Spleen (tissue), 11 donors: ENCODE data around the gene IGF1R. TPM values are rescaled to one million over a fixed set of nuclear protein-coding genes. Genes with fewer than 3 reads are reported as not detected.
A peak's percentile ranks its signal among the peaks of the same experiment; 100 is the strongest.

Experiments used
- DNase-seq: peaks from one replicate; pipeline ENCODE4 v3.0.0-alpha.2; 2020
- H3K27ac ChIP-seq, 8 donors: fragments of 200-600 bp; sonication (generic) in 7 of 8; 1 replicate in 4 of 8; 2 replicates in 4 of 8; pipeline versions ENCODE4 v1.5.0 to v1.8.0; 2016 to 2021; ENCODE audit warnings: inconsistent platforms in 4 of 8, mild to moderate bottlenecking in 4 of 8, moderate library complexity in 1 of 8
- H3K27me3 ChIP-seq, 7 donors: fragments of 200-600 bp; sonication (generic) in 6 of 7; replicated peaks in 1 of 7; 1 replicate in 4 of 7; 2 replicates in 3 of 7; pipeline versions ENCODE4 v1.5.0 to v1.8.0; 2016 to 2021; ENCODE audit warnings: inconsistent platforms in 3 of 7, mild to moderate bottlenecking in 1 of 7
- H3K36me3 ChIP-seq, 6 donors: fragments of 200-600 bp; sonication (generic) in 5 of 6; 1 replicate in 4 of 6; 2 replicates in 2 of 6; pipeline versions ENCODE4 v1.5.0 to v1.8.0; 2016 to 2021; ENCODE audit warnings: inconsistent platforms in 2 of 6
- H3K4me1 ChIP-seq, 6 donors: fragments of 200-600 bp; sonication (generic) in 5 of 6; 1 replicate in 3 of 6; 2 replicates in 3 of 6; pipeline versions ENCODE4 v1.5.0 to v1.8.0; 2016 to 2021; ENCODE audit warnings: inconsistent platforms in 3 of 6
- H3K4me3 ChIP-seq, 8 donors: fragments of 200-600 bp; sonication (generic) in 7 of 8; 1 replicate in 4 of 8; 2 replicates in 4 of 8; pipeline versions ENCODE4 v1.5.0 to v1.8.0; 2016 to 2021; ENCODE audit warnings: inconsistent platforms in 4 of 8, mild to moderate bottlenecking in 4 of 8, moderate library complexity in 2 of 8
- H3K9me3 ChIP-seq, 8 donors: fragments of 200-600 bp; sonication (generic) in 7 of 8; 1 replicate in 4 of 8; 2 replicates in 4 of 8; pipeline versions ENCODE4 v1.5.0 to v1.8.0; 2016 to 2021; ENCODE audit warnings: inconsistent platforms in 4 of 8
- POLR2A ChIP-seq, 3 donors: fragments of 450-650 bp; IDR thresholded peaks; one replicate each; pipeline ENCODE4 v1.5.1; 2017; ENCODE audit warnings: antibody characterized with exemption in 3 of 3, mild to moderate bottlenecking in 1 of 3
- POLR2AphosphoS5 ChIP-seq, 3 donors: sonication (generic); formaldehyde crosslinking; IDR thresholded peaks; one replicate each; pipeline ENCODE4 v1.5.1; 2017; ENCODE audit warnings: antibody characterized with exemption in 3 of 3
- WGBS, 5 donors: extraction: QIAGEN DNeasy Blood & Tissue Kit in 3 of 5; methylation state at CpG; one replicate each; pipeline versions ENCODE4 v1.1.5 to v1.1.7; 2013 to 2018; 5-methylcytosine and 5-hydroxymethylcytosine counted together
- intact Hi-C: fragments of 100-400 bp; cut with DNase I; formaldehyde crosslinking; loops from one replicate; pipeline ENCODE4 v1.15.0; 2023; ENCODE audit warnings: low total_unique reads
- polyA plus RNA-seq, 3 donors: library from polyadenylated mRNA; stranded (reverse); fragments of 200-250 nt; gene quantifications; one replicate each; pipeline ENCODE4 v1.2.1, GENCODE V29; 2013
- total RNA-seq, 7 donors: library from RNA; depleted of rRNA in 3 of 7; stranded (reverse); fragments of >200 nt in 3 of 7; fragmentation: NEBNext Ultra II Directional in 4 of 7; extraction: Animal tissue kit (Norgen Biotek cat#: 25700) in 4 of 7; gene quantifications; one replicate each; pipeline versions ENCODE4 v1.1.0 to v1.2.1, GENCODE V29; 2016 to 2021
- TF ChIP-seq, protein P1 (sequence below), 11 experiments: fragments of 200-600 bp in 7 of 11; fragments of 450-650 bp in 4 of 11; sonication (generic) in 4 of 11; IDR thresholded peaks in 8 of 11; conservative IDR thresholded peaks in 3 of 11; 1 replicate in 7 of 11; 2 replicates in 4 of 11; pipeline versions ENCODE4 v1.4.0 to v1.8.0; 2016 to 2021; ENCODE audit warnings: antibody characterized with exemption in 11 of 11, inconsistent platforms in 4 of 11, mild to moderate bottlenecking in 1 of 11
- donor health status: healthy with polysubstance abuse.
- donor health status: DM: no; HTN: no; CAD: no; lungs with moderate emphysema.
- donor health status: DM: no; HTN: no; CAD: no.
- donor health status: Bipolar disorder and iron deficiency.
- donor health status: healthy.
- donor health status: DM: no; HTN: no; CAD: no.
- donor health status: DM: yes; HTN: yes; CAD: no.

Gene IGF1R
- total and polyA plus RNA-seq, 10 donors, result 1.1 to 104 (median 53.1) TPM

GRCh38 chr15:98647026-98647773 is 1.1 kb upstream of the IGF1R start:
- Histone ChIP-seq H3K4me3 (peak overlapping the region; percentile 72 to 96 (median 90)), H3K27ac (peak overlapping the region; percentile 70 to 93 (median 92)), H3K27me3 (peaks cover 0 to 54% (median 15%) of the 10 kb centered on the region in 7 donors), H3K4me1 (peaks cover 2 to 41% (median 23%) of the 10 kb centered on the region in 6 donors), H3K9me3 (no peaks in the 10 kb centered on the region), H3K36me3 (no peaks in the 10 kb centered on the region)
- DNase-seq, result peak; percentile 93
- WGBS, 5 donors, result 1 to 2% (median 1%) methylated on average over 18 to 77 of the region's 77 CpGs
- TF ChIP-seq, protein P1, sequence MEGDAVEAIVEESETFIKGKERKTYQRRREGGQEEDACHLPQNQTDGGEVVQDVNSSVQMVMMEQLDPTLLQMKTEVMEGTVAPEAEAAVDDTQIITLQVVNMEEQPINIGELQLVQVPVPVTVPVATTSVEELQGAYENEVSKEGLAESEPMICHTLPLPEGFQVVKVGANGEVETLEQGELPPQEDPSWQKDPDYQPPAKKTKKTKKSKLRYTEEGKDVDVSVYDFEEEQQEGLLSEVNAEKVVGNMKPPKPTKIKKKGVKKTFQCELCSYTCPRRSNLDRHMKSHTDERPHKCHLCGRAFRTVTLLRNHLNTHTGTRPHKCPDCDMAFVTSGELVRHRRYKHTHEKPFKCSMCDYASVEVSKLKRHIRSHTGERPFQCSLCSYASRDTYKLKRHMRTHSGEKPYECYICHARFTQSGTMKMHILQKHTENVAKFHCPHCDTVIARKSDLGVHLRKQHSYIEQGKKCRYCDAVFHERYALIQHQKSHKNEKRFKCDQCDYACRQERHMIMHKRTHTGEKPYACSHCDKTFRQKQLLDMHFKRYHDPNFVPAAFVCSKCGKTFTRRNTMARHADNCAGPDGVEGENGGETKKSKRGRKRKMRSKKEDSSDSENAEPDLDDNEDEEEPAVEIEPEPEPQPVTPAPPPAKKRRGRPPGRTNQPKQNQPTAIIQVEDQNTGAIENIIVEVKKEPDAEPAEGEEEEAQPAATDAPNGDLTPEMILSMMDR (IDR thresholded peaks at IDR 0.05 in 8 of 11, conservative IDR thresholded peaks at IDR 0.05 in 3 of 11), result peak in 5 of 11 experiments; percentile 61 to 81 (median 70)
- TF ChIP-seq POLR2A (IDR thresholded peaks at IDR 0.05) (no peak), POLR2AphosphoS5 (IDR thresholded peaks at IDR 0.05) (peak in 2 of 3 donors; percentile 40 to 60)
- intact Hi-C loops, result loop anchor here (10.0 kb wide), 1 partner anchor 128 kb away; no protein-coding TSS in a partner anchor

GRCh38 chr15:98648654-98649471 is 524 bp downstream of the IGF1R start:
- Histone ChIP-seq H3K27ac (peak overlapping the region; percentile 74 to 93 (median 92)), H3K4me3 (peak overlapping the region; percentile 63 to 96 (median 90)), H3K9me3 (no peaks in the 10 kb centered on the region), H3K36me3 (no peaks in the 10 kb centered on the region), H3K4me1 (peaks cover 12 to 57% (median 34%) of the 10 kb centered on the region in 6 donors), H3K27me3 (peaks cover 0 to 51% (median 15%) of the 10 kb centered on the region in 7 donors)
- peak; percentile 91 for DNase-seq
- TF ChIP-seq, protein P1 (IDR thresholded peaks at IDR 0.05 in 8 of 11, conservative IDR thresholded peaks at IDR 0.05 in 3 of 11), result peak in 2 of 11 experiments; percentile 4 to 15
- TF ChIP-seq POLR2AphosphoS5 (IDR thresholded peaks at IDR 0.05) (peak in 1 of 3 donors; percentile 61), POLR2A (IDR thresholded peaks at IDR 0.05) (no peak)
- WGBS, 5 donors, result 0 to 1% (median 1%) methylated on average over 63 to 121 of the region's 121 CpGs
- intact Hi-C loops, result loop anchor here (10.0 kb wide), 1 partner anchor 126 kb away; no protein-coding TSS in a partner anchor

- peak overlapping the region; percentile 63 to 96 (median 90) for H3K4me3 ChIP-seq
- peak overlapping the region; percentile 74 to 93 (median 92) for H3K27ac ChIP-seq
- peaks cover 0 to 51% (median 15%) of the 10 kb centered on the region in 7 donors for H3K27me3 ChIP-seq
- no peaks in the 10 kb centered on the region for H3K36me3 ChIP-seq
- peak; percentile 91 for DNase-seq
- H3K9me3 ChIP-seq, result no peaks in the 10 kb centered on the region
- TF ChIP-seq POLR2AphosphoS5 (IDR thresholded peaks at IDR 0.05), result no peak
- TF ChIP-seq, protein P1 (IDR thresholded peaks at IDR 0.05 in 8 of 11, conservative IDR thresholded peaks at IDR 0.05 in 3 of 11), result peak in 4 of 11 experiments; percentile 3 to 31 (median 26)
- TF ChIP-seq POLR2A (IDR thresholded peaks at IDR 0.05), result no peak
- WGBS, 5 donors, result 0 to 3% (median 1%) methylated on average over 44 to 94 of the region's 94 CpGs
- peaks cover 12 to 66% (median 38%) of the 10 kb centered on the region in 6 donors for H3K4me1 ChIP-seq
- intact Hi-C loops, result loop anchor here (10.0 kb wide), 2 partner anchors 125 to 135 kb away; no protein-coding TSS in a partner anchor
Measured at GRCh38 chr15:98649472-98650416, 1.4 kb downstream of the IGF1R start.
